Hepatocyte (in vitro differentiated cells): ENCODE data around the gene SATB2. TPM values are rescaled to one million over a fixed set of nuclear protein-coding genes. Genes with fewer than 3 reads are reported as not detected.

Source experiments
- DNase-seq: peaks from one replicate; pipeline ENCODE4 v3.0.0-alpha.2; 2016; ENCODE audit warnings: low spot score
- H2AFZ ChIP-seq: fragments of 200-600 bp; sonication (generic); 2 replicates; pipeline ENCODE4 v1.6.0; 2016; ENCODE audit warnings: antibody characterized with exemption, mild to moderate bottlenecking
- H3K27ac ChIP-seq: fragments of 200-600 bp; sonication (generic); 2 replicates; pipeline ENCODE4 v1.5.1; 2016; ENCODE audit warnings: mild to moderate bottlenecking
- H3K27me3 ChIP-seq: fragments of 200-600 bp; sonication (generic); 2 replicates; pipeline ENCODE4 v1.6.1; 2016
- H3K36me3 ChIP-seq: fragments of 200-600 bp; sonication (generic); replicated peaks from 2 replicates; pipeline ENCODE4 v1.5.1; 2016; ENCODE audit warnings: low read depth; ENCODE audit not compliant: insufficient read depth
- H3K4me1 ChIP-seq: fragments of 200-600 bp; sonication (generic); 2 replicates; pipeline ENCODE4 v1.5.1; 2016; ENCODE audit warnings: mild to moderate bottlenecking, moderate library complexity; ENCODE audit not compliant: insufficient read depth
- H3K4me2 ChIP-seq: fragments of 200-600 bp; sonication (generic); 2 replicates; pipeline ENCODE4 v1.6.0; 2016
- H3K4me3 ChIP-seq: fragments of 200-600 bp; sonication (generic); 2 replicates; pipeline ENCODE4 v1.5.1; 2016; ENCODE audit warnings: mild to moderate bottlenecking
- H3K79me2 ChIP-seq: fragments of 200-600 bp; sonication (generic); 2 replicates; pipeline ENCODE4 v1.6.0; 2017; ENCODE audit warnings: mild to moderate bottlenecking
- H3K9me2 ChIP-seq: fragments of 200-600 bp; sonication (generic); replicated peaks from 2 replicates; pipeline ENCODE4 v1.6.0; 2017; ENCODE audit warnings: mild to moderate bottlenecking; ENCODE audit not compliant: insufficient read depth
- H3K9me3 ChIP-seq: fragments of 200-600 bp; sonication (generic); 2 replicates; pipeline ENCODE4 v1.5.1; 2016; ENCODE audit warnings: low read depth, mild to moderate bottlenecking
- H4K20me1 ChIP-seq: fragments of 200-600 bp; sonication (generic); 2 replicates; pipeline ENCODE4 v1.6.0; 2016; ENCODE audit warnings: mild to moderate bottlenecking; ENCODE audit not compliant: insufficient read depth, poor library complexity, severe bottlenecking
- CTCF ChIP-seq: fragments of 200-600 bp; sonication (generic); IDR thresholded peaks from 2 replicates; pipeline ENCODE4 v1.5.1; 2016; ENCODE audit warnings: antibody characterized with exemption, mild to moderate bottlenecking; ENCODE audit not compliant: poor library complexity
- EZH2 ChIP-seq: fragments of 200-600 bp; sonication (generic); IDR thresholded peaks from 2 replicates; pipeline ENCODE4 v1.6.1; 2016; ENCODE audit warnings: antibody characterized with exemption, mild to moderate bottlenecking, borderline replicate concordance
- EZH2phosphoT487 ChIP-seq: fragments of 200-600 bp; sonication (generic); IDR thresholded peaks from one replicate; pipeline ENCODE4 v1.6.1; 2018; ENCODE audit warnings: antibody characterized with exemption, mild to moderate bottlenecking, low read depth, moderate library complexity; ENCODE audit not compliant: unreplicated experiment, severe bottlenecking
- WGBS: methylation state at CpG from one replicate; pipeline ENCODE4 v1.1.6; 2016; ENCODE audit warnings: low lambda C conversion rate; ENCODE audit errors: missing lambda C conversion rate; 5-methylcytosine and 5-hydroxymethylcytosine counted together
- polyA plus RNA-seq: library from polyadenylated mRNA; unstranded; fragments of >200 nt; fragmentation: Nextera tagmentation; extraction: Ambion mirVana; gene quantifications from 2 replicates; pipeline ENCODE4 v1.2.1, GENCODE V29; 2016
- total RNA-seq: library from RNA; depleted of rRNA; stranded (reverse); fragments of >200 nt; gene quantifications from 2 replicates; pipeline ENCODE4 v1.2.3, GENCODE V29; 2014

SATB2 gene
- total and polyA plus RNA-seq, 2 experiments from 2014 or later, result 1.9 to 8.7 TPM

DNA sequence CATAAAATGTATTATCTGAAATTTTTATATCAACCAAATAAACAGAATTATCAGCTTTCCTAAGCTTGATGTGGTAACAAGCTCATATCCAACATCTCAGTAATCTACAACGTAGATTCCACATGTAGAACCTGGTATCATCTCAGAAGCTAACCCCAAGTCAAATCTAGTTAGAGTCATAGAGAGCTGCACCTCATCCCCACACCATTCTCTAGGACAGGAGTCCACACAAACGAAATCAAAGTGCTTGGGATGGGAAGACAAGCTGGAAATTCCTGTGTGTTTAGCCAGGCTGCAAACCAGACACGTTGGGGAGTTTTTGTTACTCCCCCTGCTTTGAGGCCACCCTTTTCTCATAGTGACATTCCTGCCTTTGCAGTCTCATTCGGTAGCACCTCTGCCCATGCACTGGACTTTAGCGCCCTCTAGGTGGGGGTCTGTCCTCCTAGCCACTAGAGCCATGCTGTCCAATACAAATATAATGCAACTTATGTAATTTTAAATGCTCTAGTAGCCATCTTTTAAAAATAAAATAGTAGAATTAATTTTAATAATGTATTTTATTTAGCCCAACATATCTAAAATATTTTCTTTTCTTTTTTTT is 28.1 kb upstream of the SATB2 start:
- no peaks in the 10 kb centered on the region for H3K27me3 ChIP-seq
- H3K4me2 ChIP-seq, result no peak overlapping the region
- no peak overlapping the region for H2AFZ ChIP-seq
- H3K9me3 ChIP-seq, result no peaks in the 10 kb centered on the region
- DNase-seq, result peak; percentile 75
- 24% methylated on average over 5 of the region's 5 CpGs for WGBS
- H3K9me2 ChIP-seq, result no peaks in the 10 kb centered on the region
- no peaks in the 10 kb centered on the region for H3K36me3 ChIP-seq
- TF ChIP-seq EZH2 (no peak), CTCF (peak; percentile 70), EZH2phosphoT487 (no peak)
- no peaks in the 10 kb centered on the region for H4K20me1 ChIP-seq
- H3K4me3 ChIP-seq, result no peak overlapping the region
- no peak overlapping the region for H3K27ac ChIP-seq
- H3K4me1 ChIP-seq, result no peaks in the 10 kb centered on the region
- no peaks in the 10 kb centered on the region for H3K79me2 ChIP-seq

DNA sequence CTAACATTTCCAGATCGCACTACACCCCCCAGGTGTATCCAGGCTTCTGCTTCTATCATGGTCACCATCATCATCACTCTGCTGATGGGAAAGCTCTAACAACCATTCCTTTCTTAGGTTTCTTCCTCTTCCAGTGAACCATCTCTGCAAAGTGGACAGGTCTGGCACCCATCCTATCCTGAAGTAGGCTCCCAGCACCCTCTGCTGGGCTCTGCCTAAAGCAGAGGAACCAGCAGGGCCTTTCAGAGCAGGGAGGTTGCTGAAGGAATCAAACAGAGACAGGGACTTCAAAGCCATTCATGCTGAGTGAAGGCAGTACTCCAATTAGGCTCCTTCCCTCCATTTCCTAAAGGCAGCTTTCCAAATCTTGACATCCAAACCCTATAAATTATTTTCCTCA is 27.2 kb upstream of the SATB2 start:
- Histone ChIP-seq H3K27me3 (no peaks in the 10 kb centered on the region), H2AFZ (no peak overlapping the region), H3K9me3 (no peaks in the 10 kb centered on the region), H3K9me2 (no peaks in the 10 kb centered on the region), H3K4me3 (no peak overlapping the region), H3K4me2 (no peak overlapping the region), H3K36me3 (no peaks in the 10 kb centered on the region), H3K4me1 (no peaks in the 10 kb centered on the region), H4K20me1 (no peaks in the 10 kb centered on the region), H3K27ac (no peak overlapping the region), H3K79me2 (no peaks in the 10 kb centered on the region)
- 88% methylated on average over 1 of the region's 1 CpG for WGBS
- DNase-seq, result no peak
- TF ChIP-seq EZH2phosphoT487 (no peak), CTCF (no peak)

DNA sequence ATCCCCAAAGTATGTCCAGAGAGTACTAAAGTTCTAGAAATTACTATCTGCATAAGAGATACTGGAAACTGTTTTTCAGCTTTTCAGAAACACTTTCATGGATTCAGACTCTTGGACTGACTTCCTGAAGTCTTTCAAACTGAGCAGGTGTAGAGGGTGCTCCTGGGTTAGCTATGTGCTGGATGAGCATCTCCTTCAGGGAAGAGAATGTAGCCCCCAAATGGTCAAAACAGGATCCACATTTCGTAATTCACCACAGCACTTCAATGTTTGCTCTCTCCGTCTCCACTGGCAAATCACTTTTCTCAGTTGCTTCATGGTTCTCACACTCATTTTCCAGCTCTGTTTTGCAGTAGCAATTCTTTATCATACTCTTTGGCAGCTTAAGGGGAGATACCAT is 23.2 kb upstream of the SATB2 start:
- TF ChIP-seq EZH2 (no peak), CTCF (no peak), EZH2phosphoT487 (no peak)
- Histone ChIP-seq H3K27me3 (no peaks in the 10 kb centered on the region), H3K4me2 (no peak overlapping the region), H3K4me3 (no peak overlapping the region), H4K20me1 (no peaks in the 10 kb centered on the region), H2AFZ (no peak overlapping the region), H3K4me1 (no peaks in the 10 kb centered on the region), H3K27ac (no peak overlapping the region), H3K9me3 (no peaks in the 10 kb centered on the region), H3K36me3 (no peaks in the 10 kb centered on the region), H3K9me2 (no peaks in the 10 kb centered on the region), H3K79me2 (no peaks in the 10 kb centered on the region)
- WGBS, result 86% methylated on average over 2 of the region's 2 CpGs
- DNase-seq, result no peak
